IMR-90 (cell line): ENCODE data around the gene KCNMA1. TPM values are rescaled to one million over a fixed set of nuclear protein-coding genes. Genes with fewer than 3 reads are reported as not detected.

ENCODE experiments used
- ATAC-seq: fragments of 200-7000 bp; cut with Tn5 transposase; 2 replicates; pipeline ENCODE4 v1.9.1; 2020; ENCODE audit warnings: low read depth, mild to moderate bottlenecking, moderate library complexity
- BruUV-seq: library from RNA; stranded (reverse); fragments of 400-500 nt; replicated peaks from 2 replicates; lab custom pipeline; 2021; lab: Mats Ljungman, UMichigan
- CTCF ChIA-PET: fragments of 300-600 bp; formaldehyde crosslinking; extraction: SDS; loops from one replicate; lab custom pipeline; 2021; ENCODE audit warnings: antibody characterized with exemption; lab: Yijun Ruan, JAX
- POLR2A ChIA-PET: fragments of 300-600 bp; sonication (Branson Sonifier 250); formaldehyde crosslinking; loops from one replicate; lab custom pipeline; 2022; ENCODE audit warnings: antibody characterized with exemption; ENCODE audit not compliant: unreplicated experiment; lab: Charles Lee
- DNase-seq: peaks from one replicate; pipeline ENCODE4 v3.0.0; 2013
- H2AFZ ChIP-seq: replicated peaks from 2 replicates; pipeline ENCODE3; 2013; ENCODE audit warnings: low read length, mild to moderate bottlenecking; ENCODE audit not compliant: poor library complexity
- H2AK5ac ChIP-seq: 2 replicates; pipeline ENCODE4 v1.6.1; 2013; ENCODE audit warnings: low read depth, low read length, inconsistent platforms
- H2AK9ac ChIP-seq: replicated peaks from 2 replicates; pipeline ENCODE3; 2013; ENCODE audit warnings: mild to moderate bottlenecking, low read depth, low read length, moderate library complexity; ENCODE audit not compliant: poor library complexity
- H2BK120ac ChIP-seq: 2 replicates; pipeline ENCODE4 v1.6.1; 2013; ENCODE audit warnings: low read depth, low read length, inconsistent platforms
- H2BK15ac ChIP-seq: 3 replicates; pipeline ENCODE4 v1.6.1; 2013; ENCODE audit warnings: low read depth, low read length, inconsistent platforms
- H2BK20ac ChIP-seq: 2 replicates; pipeline ENCODE4 v1.6.1; 2013; ENCODE audit warnings: low read depth, mild to moderate bottlenecking, inconsistent platforms, low read length, moderate library complexity
- H2BK5ac ChIP-seq: 2 replicates; pipeline ENCODE4 v1.6.1; 2013; ENCODE audit warnings: mild to moderate bottlenecking, low read depth, low read length, inconsistent platforms; ENCODE audit not compliant: poor library complexity, severe bottlenecking
- H3K14ac ChIP-seq: replicated peaks from 2 replicates; pipeline ENCODE4 v1.6.1; 2013; ENCODE audit warnings: low read depth, low read length, inconsistent platforms
- H3K18ac ChIP-seq: 2 replicates; pipeline ENCODE4 v1.6.1; 2013; ENCODE audit warnings: low read depth, low read length, control low read depth
- H3K23ac ChIP-seq: 2 replicates; pipeline ENCODE4 v1.6.1; 2013; ENCODE audit warnings: low read depth, low read length, inconsistent platforms
- H3K27ac ChIP-seq: 2 replicates; pipeline ENCODE4 v1.5.1; 2013; ENCODE audit warnings: mild to moderate bottlenecking, control low read depth, low read length; ENCODE audit not compliant: insufficient read depth
- H3K27me3 ChIP-seq: 2 replicates; pipeline ENCODE4 v1.6.1; 2013; ENCODE audit warnings: low read length; ENCODE audit not compliant: control insufficient read depth, insufficient read depth
- H3K36me3 ChIP-seq: 2 replicates; pipeline ENCODE4 v1.6.1; 2013; ENCODE audit warnings: low read length, mixed read lengths; ENCODE audit not compliant: control insufficient read depth, insufficient read depth
- H3K4ac ChIP-seq: 2 replicates; pipeline ENCODE4 v1.6.1; 2013; ENCODE audit warnings: low read depth, low read length, inconsistent platforms
- H3K4me1 ChIP-seq: 2 replicates; pipeline ENCODE4 v1.6.1; 2013; ENCODE audit warnings: low read length, mixed read lengths; ENCODE audit not compliant: control insufficient read depth, insufficient read depth
- H3K4me2 ChIP-seq: 2 replicates; pipeline ENCODE4 v1.6.1; 2013; ENCODE audit warnings: low read depth, mild to moderate bottlenecking, control low read depth, low read length, moderate library complexity
- H3K4me3 ChIP-seq: 2 replicates; pipeline ENCODE4 v1.5.1; 2013; ENCODE audit warnings: low read depth, mild to moderate bottlenecking, control low read depth, low read length, moderate library complexity; ENCODE audit not compliant: insufficient read depth
- H3K56ac ChIP-seq: 2 replicates; pipeline ENCODE4 v1.6.1; 2013; ENCODE audit warnings: low read length, inconsistent platforms; ENCODE audit not compliant: insufficient read depth; ENCODE audit errors: extremely low read depth
- H3K79me1 ChIP-seq, 2 experiments: 2 replicates each; pipeline ENCODE4 v1.6.1; 2013; ENCODE audit warnings: low read length in 2 of 2, inconsistent platforms in 1 of 2, low read depth in 1 of 2
- H3K9ac ChIP-seq: 2 replicates; pipeline ENCODE4 v1.6.1; 2013; ENCODE audit warnings: low read depth, low read length, control low read depth
- H3K9me1 ChIP-seq: 2 replicates; pipeline ENCODE4 v1.6.1; 2013; ENCODE audit warnings: low read length, inconsistent platforms; ENCODE audit not compliant: insufficient read depth
- H3K9me3 ChIP-seq: 2 replicates; pipeline ENCODE4 v1.6.1; 2013; ENCODE audit warnings: low read length; ENCODE audit not compliant: control insufficient read depth, insufficient read depth
- H4K20me1 ChIP-seq: 2 replicates; pipeline ENCODE4 v1.6.1; 2013; ENCODE audit warnings: low read length, inconsistent platforms; ENCODE audit not compliant: insufficient read depth
- H4K5ac ChIP-seq: 2 replicates; pipeline ENCODE4 v1.6.1; 2013; ENCODE audit warnings: mild to moderate bottlenecking, low read depth, low read length, control low read depth
- H4K8ac ChIP-seq, 2 experiments: 2 replicates each; pipeline ENCODE4 v1.6.1; 2013; ENCODE audit warnings: low read depth in 2 of 2, low read length in 2 of 2, control low read depth in 1 of 2, inconsistent platforms in 1 of 2
- H4K91ac ChIP-seq: 2 replicates; pipeline ENCODE4 v1.6.1; 2013; ENCODE audit warnings: low read depth, low read length, inconsistent platforms; ENCODE audit not compliant: insufficient read depth
- MAZ ChIP-seq: IDR thresholded peaks from 2 replicates; pipeline ENCODE4 v1.6.1; 2012; ENCODE audit warnings: low read depth, mild to moderate bottlenecking, low read length, improper control_type of control experiment, moderate library complexity, borderline replicate concordance
- RAD21 ChIP-seq: IDR thresholded peaks from 2 replicates; pipeline ENCODE4 v1.6.1; 2012; ENCODE audit warnings: low read length, improper control_type of control experiment
- WGBS, 2 experiments: methylation state at CpG; one replicate each; pipeline versions ENCODE4 v1.1.5 to v1.1.7; 2013; ENCODE audit warnings: missing lambda C conversion rate in 2 of 2; ENCODE audit not compliant: insufficient read length in 1 of 2; ENCODE audit errors: extremely low coverage in 2 of 2; 5-methylcytosine and 5-hydroxymethylcytosine counted together
- dilution Hi-C: fragments of 300-500 bp; cut with HindIII; formaldehyde crosslinking; loops from one replicate; pipeline ENCODE4 v1.14.3; 2018; ENCODE audit warnings: low sequenced_read_pairs; ENCODE audit not compliant: unreplicated experiment
- in situ Hi-C: fragments of 300-500 bp; cut with MboI; formaldehyde crosslinking; loops from 3 replicates; pipeline ENCODE4 v1.14.3; 2019; ENCODE audit warnings: low sequenced_read_pairs, inconsistent platforms, mixed read lengths
- intact Hi-C: fragments of 100-400 bp; cut with micrococcal nuclease; formaldehyde crosslinking; loops from 2 replicates; pipeline ENCODE4 v1.10.0; 2022
- polyA plus RNA-seq, 3 experiments: library from polyadenylated mRNA; depleted of rRNA; stranded (reverse); fragments of >200 nt; gene quantifications; 2 replicates each; pipeline ENCODE4 v1.2.3, GENCODE V29; 2012; ENCODE audit warnings: low replicate concordance in 1 of 3
- total RNA-seq: library from RNA; depleted of rRNA; stranded (reverse); fragments of >200 nt; gene quantifications from 2 replicates; pipeline ENCODE4 v1.2.3, GENCODE V29; 2012

KCNMA1 gene
- total and polyA plus RNA-seq, 2 of the 4 experiments (the other 2 are of a cell fraction): 25.6 to 29.6 TPM

GRCh38 chr10:76858721-76859120 is 778.9 kb downstream of the KCNMA1 start:
- WGBS, 2 experiments: no CpG with 5 or more reads among the region's 1 CpG
- no peak overlapping the region for H3K4ac ChIP-seq
- no peak overlapping the region for H2BK20ac ChIP-seq
- no peak overlapping the region for H4K8ac ChIP-seq
- no peak overlapping the region for H2BK120ac ChIP-seq
- BruUV-seq: no TSS peak
- H2AK5ac ChIP-seq: no peak overlapping the region
- intact Hi-C loops (no loop called here), dilution Hi-C loops (no loop called here), in situ Hi-C loops (no loop called here)
- CTCF ChIA-PET: interaction anchor here (1.5 kb wide), 1 partner anchor 10 kb away, joined by 7 read pairs; no protein-coding TSS in a partner anchor
- no peak overlapping the region for H2BK5ac ChIP-seq
- no peaks in the 10 kb centered on the region for H3K9me3 ChIP-seq
- no peak overlapping the region for H3K18ac ChIP-seq
- no peak overlapping the region for H3K4me3 ChIP-seq
- H3K27me3 ChIP-seq: no peaks in the 10 kb centered on the region; the same call in 1 of the 2 replicates
- no peaks in the 10 kb centered on the region for H3K9me1 ChIP-seq
- no peak overlapping the region for H3K4me2 ChIP-seq
- no peak overlapping the region for H3K56ac ChIP-seq
- H4K91ac ChIP-seq: no peak overlapping the region
- no peak overlapping the region for H2AFZ ChIP-seq
- ATAC-seq (no peak), DNase-seq (no peak)
- no peak overlapping the region for H2BK15ac ChIP-seq
- TF ChIP-seq MAZ (no peak), RAD21 (no peak)
- H3K79me1 ChIP-seq: no peaks in the 10 kb centered on the region
- H3K9ac ChIP-seq: no peak overlapping the region
- no peaks in the 10 kb centered on the region for H3K36me3 ChIP-seq
- POLR2A ChIA-PET: no interaction called here
- no peak overlapping the region for H3K14ac ChIP-seq
- no peaks in the 10 kb centered on the region for H3K4me1 ChIP-seq
- H2AK9ac ChIP-seq: no peak overlapping the region
- H4K20me1 ChIP-seq: no peaks in the 10 kb centered on the region
- H3K27ac ChIP-seq: no peak overlapping the region
- no peak overlapping the region for H3K23ac ChIP-seq
- no peak overlapping the region for H4K5ac ChIP-seq
